GM23248 (cell line): ENCODE measurements around the gene ATP2B2.

ENCODE experiments used
- EZH2 ChIP-seq: fragments of 200-600 bp; sonication (generic); IDR thresholded peaks from 2 replicates; pipeline ENCODE4 v1.6.1; 2018; ENCODE audit warnings: antibody characterized with exemption, mild to moderate bottlenecking; ENCODE audit not compliant: insufficient read depth, poor library complexity, severe bottlenecking
- EZH2phosphoT487 ChIP-seq: fragments of 200-600 bp; sonication (generic); IDR thresholded peaks from 2 replicates; pipeline ENCODE4 v1.6.1; 2018; ENCODE audit warnings: antibody characterized with exemption, moderate library complexity, mild to moderate bottlenecking, low read depth; ENCODE audit not compliant: insufficient read depth

DNA sequence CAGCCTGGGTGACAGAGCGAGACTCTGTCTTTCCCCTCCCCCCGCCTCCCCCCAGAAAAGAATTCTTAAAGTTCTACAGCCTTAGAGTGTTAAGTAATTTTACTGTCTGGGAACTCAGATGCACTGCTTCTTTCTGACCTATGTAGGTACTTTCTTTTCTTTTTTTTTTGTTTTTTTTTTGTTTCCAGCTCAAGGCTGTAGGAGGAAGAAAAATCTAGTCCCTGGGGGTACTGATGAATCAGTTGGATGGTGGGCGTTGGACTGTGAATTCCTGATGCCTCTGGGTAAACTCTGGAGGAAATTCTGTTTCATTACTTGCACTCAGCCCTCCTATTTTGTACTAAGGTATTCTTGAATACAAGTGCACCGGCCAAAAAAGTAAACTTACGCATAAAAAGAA, 223.4 kb downstream of the ATP2B2 start:
- TF ChIP-seq EZH2phosphoT487 (no peak), EZH2 (no peak)
